Measurements from ENCODE around the gene CLDN6.
A peak's percentile ranks its signal among the peaks of the same experiment; 100 is the strongest.
"Not testable (repeated sequence)": the region's sequence is repeated elsewhere in the genome, so short reads cannot be mapped to it uniquely, and the experiment has no call there.

Gene CLDN6

DNA sequence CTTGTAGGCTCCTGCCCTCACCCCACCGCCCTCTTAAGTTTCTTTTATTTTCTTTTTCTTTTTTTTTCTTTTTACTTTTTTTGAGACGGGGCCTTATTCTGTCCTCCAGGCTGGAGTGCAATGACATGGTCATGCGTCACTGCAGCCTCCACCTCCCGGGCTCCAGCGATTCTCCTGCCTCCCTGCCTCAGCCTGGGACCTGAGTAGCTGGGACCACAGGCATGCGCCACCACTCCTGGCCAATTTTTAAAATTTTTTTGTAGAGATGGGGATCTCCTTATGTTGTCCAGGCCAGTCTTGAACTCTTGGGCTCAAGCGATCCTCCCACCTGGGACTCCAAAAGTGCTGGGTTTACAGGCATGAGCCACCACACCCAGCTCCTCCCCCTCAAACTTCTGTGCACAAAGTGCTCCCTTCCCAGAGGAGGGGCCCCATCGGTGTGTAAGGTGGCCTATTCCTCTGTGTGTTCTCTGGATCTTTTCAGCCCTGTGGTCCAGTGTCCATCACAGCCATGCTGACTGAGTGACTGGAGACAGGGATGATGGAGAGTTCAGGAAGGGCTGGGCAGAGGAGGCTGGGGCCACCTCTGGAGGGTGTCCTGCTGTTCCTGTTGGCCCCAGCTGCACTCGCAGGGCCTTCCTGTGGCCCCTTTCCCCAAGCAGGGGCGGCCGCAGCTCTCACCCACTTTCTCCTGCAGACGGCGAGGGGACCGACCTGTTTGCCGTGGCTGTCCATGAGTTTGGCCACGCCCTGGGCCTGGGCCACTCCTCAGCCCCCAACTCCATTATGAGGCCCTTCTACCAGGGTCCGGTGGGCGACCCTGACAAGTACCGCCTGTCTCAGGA is 38.6 kb upstream of the CLDN6 start:
- peaks cover 52% of the 10 kb centered on the region for H3K4me1 Mint-ChIP-seq (ENCODE audit: low read depth)
- peak overlapping the region; percentile 95 for H3K27ac Mint-ChIP-seq
- H3K36me3 Mint-ChIP-seq (ENCODE audit: low read depth) = peaks cover 60% of the 10 kb centered on the region
- no peaks in the 10 kb centered on the region for H3K9me3 Mint-ChIP-seq
- peak overlapping the region; percentile 74 for H3K4me3 Mint-ChIP-seq
- no peaks in the 10 kb centered on the region for H3K27me3 Mint-ChIP-seq (ENCODE audit: low read depth)
- no peak for DNase-seq (ENCODE audit: low spot score)

DNA sequence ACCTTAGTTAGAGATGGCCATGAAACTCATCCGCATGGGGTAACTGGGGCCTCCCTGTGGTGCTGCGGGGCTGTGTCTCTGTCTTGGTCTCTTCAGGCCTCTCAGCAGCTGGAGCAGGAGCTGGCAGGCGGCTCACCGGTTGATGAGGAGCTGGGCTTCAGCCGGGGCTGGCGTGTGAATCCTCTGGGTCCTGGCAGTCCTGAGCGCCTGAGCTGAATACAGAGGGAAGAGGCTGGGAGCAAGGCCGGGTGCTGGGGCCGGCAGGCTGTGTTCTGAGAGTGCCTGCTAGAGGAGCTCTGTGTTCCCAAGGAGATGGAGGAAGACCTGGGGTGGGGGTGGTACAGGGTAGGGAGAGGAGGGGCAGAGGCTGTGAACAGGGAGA is 37.7 kb upstream of the CLDN6 start:
- Mint-ChIP-seq H3K36me3 (ENCODE audit: low read depth) (peaks cover 68% of the 10 kb centered on the region), H3K4me3 (peak overlapping the region; percentile 74), H3K27ac (peak overlapping the region; percentile 86), H3K4me1 (ENCODE audit: low read depth) (peaks cover 60% of the 10 kb centered on the region)
- not testable (repeated sequence) for H3K9me3 Mint-ChIP-seq; DNase-seq (ENCODE audit: low spot score); H3K27me3 Mint-ChIP-seq (ENCODE audit: low read depth)

DNA sequence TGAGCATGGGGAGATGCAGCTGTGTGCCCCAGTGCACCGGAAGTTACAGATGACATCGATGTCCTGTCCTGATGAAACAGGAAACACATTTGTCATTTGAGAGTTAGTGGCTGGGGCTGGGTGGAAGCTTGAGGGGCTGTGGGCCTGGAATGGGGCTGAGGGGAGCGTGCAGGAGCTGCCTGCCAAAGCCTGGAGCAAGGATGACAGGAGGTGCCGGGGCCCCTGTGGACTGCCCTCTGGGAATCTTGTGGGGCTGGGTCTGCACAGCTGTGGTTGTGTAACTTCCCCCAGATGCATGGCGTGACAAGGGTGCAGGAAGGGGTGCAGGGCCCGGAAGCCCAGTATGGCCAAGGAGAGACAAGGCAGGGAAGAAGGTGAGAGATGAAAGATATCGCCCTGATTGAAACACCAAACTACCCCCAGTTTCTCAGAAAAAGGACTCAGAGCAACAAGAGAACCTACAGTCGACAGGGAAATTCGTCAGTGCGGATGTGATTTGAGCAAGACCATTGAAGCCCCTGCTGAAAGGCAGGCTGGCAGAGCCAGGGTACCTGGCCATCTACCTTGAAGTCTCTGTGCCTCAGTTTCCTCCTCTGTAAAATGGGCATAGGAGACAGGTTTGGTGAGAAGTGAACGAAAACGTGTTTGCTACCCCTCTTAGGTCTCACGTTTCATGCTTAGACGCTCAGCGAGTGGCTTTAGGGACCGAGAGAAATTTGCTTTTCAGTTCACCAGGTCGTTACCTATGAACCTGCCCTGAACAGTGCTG is 37.2 kb upstream of the CLDN6 start:
- Mint-ChIP-seq H3K27ac (peak overlapping the region; percentile 86), H3K4me1 (ENCODE audit: low read depth) (peaks cover 60% of the 10 kb centered on the region)
- DNase-seq (ENCODE audit: low spot score) = no peak

DNA sequence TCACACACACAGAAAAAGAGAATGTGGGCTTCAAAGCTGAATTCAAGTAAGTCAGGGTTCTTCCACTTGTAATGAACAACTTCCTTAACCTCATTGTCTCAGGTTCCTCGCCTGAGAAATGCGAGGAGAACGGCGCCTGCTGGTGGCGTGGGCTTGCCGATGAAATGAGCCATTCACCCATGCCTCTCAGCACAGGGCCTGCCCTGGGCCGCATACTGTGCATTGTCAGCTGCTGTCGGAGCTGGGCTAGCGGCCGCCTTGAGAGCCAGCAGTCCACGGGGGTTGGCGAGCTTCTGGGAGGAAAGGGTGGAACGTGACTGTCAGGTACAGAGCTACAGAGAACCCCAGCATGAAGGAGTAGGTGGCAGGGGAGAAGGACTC is 35.3 kb upstream of the CLDN6 start:
- Mint-ChIP-seq H3K4me3 (peak overlapping the region; percentile 65), H3K4me1 (ENCODE audit: low read depth) (peaks cover 63% of the 10 kb centered on the region), H3K36me3 (ENCODE audit: low read depth) (peaks cover 65% of the 10 kb centered on the region)
- not testable (repeated sequence) for H3K27me3 Mint-ChIP-seq (ENCODE audit: low read depth); H3K9me3 Mint-ChIP-seq; DNase-seq (ENCODE audit: low spot score); H3K27ac Mint-ChIP-seq

More for the DNA sequence above, 37.2 kb upstream of the CLDN6 start:
- Mint-ChIP-seq H3K4me3 (peak overlapping the region; percentile 74), H3K36me3 (ENCODE audit: low read depth) (peaks cover 69% of the 10 kb centered on the region), H3K9me3 (no peaks in the 10 kb centered on the region), H3K27me3 (ENCODE audit: low read depth) (no peaks in the 10 kb centered on the region)

DNA sequence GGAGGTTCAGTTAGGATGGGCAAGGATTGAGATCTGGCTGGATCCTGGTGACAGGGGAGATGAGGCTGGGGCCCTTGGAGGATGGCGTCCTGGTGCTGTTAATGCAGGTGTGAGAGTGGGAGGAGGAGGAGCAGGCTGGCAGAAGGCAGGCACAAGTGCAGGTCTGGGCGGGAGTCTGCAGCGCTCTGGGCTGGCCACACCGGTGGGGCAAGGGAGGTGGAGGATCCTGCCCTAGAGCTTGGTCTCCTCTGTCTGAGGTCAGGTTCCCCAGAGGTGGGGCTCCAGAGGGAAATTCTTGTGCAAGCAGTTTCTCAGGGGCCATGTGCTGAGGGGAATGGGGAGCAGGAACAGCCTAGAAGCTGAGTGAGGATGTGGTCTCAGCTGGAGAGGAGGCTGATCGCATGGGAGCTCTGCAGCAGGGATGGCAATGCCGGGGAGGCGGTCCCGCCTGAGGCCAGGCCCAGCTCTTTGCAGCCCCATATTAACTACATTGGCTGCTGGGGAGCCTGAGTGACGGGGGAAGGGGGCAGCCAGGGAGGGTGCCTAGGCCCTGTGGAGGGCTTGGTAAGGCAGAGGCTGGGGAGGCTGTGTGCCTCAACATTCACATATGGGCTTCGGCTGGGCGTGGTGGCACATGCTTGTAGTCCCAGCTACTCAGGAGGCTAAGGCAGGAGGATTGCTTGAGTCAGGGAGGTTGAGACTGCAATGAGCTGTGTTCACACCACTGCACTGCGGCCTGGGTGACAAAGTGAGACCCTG is 34.8 kb upstream of the CLDN6 start:
- Mint-ChIP-seq H3K4me1 (ENCODE audit: low read depth) (peaks cover 66% of the 10 kb centered on the region), H3K4me3 (peak overlapping the region; percentile 55), H3K36me3 (ENCODE audit: low read depth) (peaks cover 67% of the 10 kb centered on the region), H3K27ac (peak overlapping the region; percentile 73)
- DNase-seq (ENCODE audit: low spot score); H3K9me3 Mint-ChIP-seq; H3K27me3 Mint-ChIP-seq (ENCODE audit: low read depth): not testable (repeated sequence)

DNA sequence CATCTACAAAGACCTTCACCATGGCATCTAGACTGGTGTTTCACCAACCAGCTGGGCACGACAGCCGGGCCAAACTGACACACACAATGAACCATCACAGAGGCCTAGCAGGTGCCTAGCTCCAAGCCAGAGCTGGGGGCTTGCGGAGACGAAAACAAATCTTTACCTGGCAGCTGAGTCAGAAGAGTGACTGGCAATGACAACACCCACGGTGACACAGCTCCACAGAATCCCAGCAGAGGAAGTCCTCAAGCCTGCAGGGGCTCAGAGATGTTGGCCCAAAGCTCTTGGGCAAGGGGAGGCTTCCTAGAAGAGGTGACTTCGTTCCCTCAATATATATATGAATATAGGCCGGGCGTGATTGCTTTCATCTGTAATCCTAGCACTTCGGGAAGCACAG is 33.5 kb upstream of the CLDN6 start:
- Mint-ChIP-seq H3K9me3 (no peaks in the 10 kb centered on the region), H3K4me3 (peak overlapping the region; percentile 56), H3K27me3 (ENCODE audit: low read depth) (peaks cover 7% of the 10 kb centered on the region), H3K36me3 (ENCODE audit: low read depth) (peaks cover 54% of the 10 kb centered on the region), H3K4me1 (ENCODE audit: low read depth) (peaks cover 57% of the 10 kb centered on the region), H3K27ac (peak overlapping the region; percentile 63)
- no peak for DNase-seq (ENCODE audit: low spot score)

DNA sequence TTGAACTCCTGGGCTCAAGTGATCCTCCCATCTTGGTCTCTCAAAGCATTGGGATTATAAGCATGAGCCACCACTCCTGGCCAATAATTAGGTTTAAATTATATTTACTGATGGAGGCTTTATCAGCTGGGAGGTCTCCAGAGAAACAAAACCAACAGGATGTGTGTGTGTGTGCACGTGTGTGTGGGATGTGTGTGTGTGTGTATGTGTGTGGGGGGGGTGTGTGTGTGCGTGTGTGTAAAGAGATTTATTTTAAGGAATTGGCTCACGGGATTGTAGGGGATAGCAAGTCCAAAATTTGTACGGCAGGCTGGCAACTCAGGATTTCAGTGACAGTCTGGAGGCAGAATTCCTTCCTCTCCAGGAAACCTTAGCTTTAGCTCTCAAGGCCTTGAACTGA is 33.0 kb upstream of the CLDN6 start:
- peaks cover 57% of the 10 kb centered on the region for H3K4me1 Mint-ChIP-seq (ENCODE audit: low read depth)

DNA sequence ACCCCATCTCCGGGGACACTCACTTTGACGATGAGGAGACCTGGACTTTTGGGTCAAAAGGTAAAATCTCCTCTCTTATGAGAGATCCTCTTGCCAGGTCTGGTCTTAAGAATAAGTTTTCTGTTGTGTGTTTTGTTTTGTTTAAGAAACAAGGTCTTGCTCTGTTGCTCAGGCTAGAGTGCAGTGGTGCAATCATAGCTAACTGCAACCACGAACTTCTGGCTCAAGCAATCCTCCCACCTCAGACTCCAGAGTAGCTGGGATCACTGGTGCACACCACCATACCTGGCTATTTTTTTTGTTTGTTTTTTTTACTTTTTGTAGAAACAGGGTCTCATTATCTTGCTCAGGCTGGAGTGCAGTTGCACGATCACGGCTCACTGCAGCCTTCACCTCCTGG is 32.5 kb upstream of the CLDN6 start:
- Mint-ChIP-seq H3K27me3 (ENCODE audit: low read depth) (peaks cover 7% of the 10 kb centered on the region), H3K4me3 (peak overlapping the region; percentile 56), H3K27ac (peak overlapping the region; percentile 68), H3K9me3 (no peaks in the 10 kb centered on the region), H3K36me3 (ENCODE audit: low read depth) (peaks cover 51% of the 10 kb centered on the region), H3K4me1 (ENCODE audit: low read depth) (peaks cover 53% of the 10 kb centered on the region)
- no peak for DNase-seq (ENCODE audit: low spot score)

More for the DNA sequence above, 33.0 kb upstream of the CLDN6 start:
- H3K9me3 Mint-ChIP-seq = no peaks in the 10 kb centered on the region
- peaks cover 54% of the 10 kb centered on the region for H3K36me3 Mint-ChIP-seq (ENCODE audit: low read depth)
- peaks cover 7% of the 10 kb centered on the region for H3K27me3 Mint-ChIP-seq (ENCODE audit: low read depth)
- peak overlapping the region; percentile 68 for H3K27ac Mint-ChIP-seq
- DNase-seq (ENCODE audit: low spot score) = no peak
- peak overlapping the region; percentile 56 for H3K4me3 Mint-ChIP-seq

DNA sequence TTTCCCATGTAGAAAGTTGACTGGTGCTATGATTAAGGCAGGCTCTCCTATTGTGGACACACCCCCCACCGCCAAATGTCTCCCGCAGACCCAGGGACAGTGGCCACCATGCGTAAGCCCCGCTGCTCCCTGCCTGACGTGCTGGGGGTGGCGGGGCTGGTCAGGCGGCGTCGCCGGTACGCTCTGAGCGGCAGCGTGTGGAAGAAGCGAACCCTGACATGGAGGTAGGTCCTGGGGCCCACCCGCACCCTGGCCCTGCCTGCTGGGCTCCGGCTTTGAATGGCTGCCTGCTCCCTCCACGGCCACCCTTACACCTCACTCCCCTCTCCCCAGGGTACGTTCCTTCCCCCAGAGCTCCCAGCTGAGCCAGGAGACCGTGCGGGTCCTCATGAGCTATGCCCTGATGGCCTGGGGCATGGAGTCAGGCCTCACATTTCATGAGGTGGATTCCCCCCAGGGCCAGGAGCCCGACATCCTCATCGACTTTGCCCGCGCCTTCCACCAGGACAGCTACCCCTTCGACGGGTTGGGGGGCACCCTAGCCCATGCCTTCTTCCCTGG is 32.0 kb upstream of the CLDN6 start:
- peaks cover 52% of the 10 kb centered on the region for H3K4me1 Mint-ChIP-seq (ENCODE audit: low read depth)

DNA sequence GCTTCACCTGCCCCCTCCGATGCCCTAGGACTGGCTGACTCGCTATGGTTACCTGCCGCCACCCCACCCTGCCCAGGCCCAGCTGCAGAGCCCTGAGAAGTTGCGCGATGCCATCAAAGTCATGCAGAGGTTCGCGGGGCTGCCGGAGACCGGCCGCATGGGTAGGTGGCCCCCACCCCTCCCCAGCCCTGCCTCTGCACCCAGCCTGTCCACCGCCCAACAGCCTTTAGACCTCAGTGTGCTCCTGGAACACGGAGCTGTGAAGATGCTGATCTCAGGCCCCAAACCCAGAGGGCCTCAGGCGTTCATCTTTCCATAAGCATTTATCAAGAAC is 29.4 kb upstream of the CLDN6 start:
- no peak for DNase-seq (ENCODE audit: low spot score)
- Mint-ChIP-seq H3K4me1 (ENCODE audit: low read depth) (peaks cover 40% of the 10 kb centered on the region), H3K9me3 (no peaks in the 10 kb centered on the region), H3K27me3 (ENCODE audit: low read depth) (peaks cover 30% of the 10 kb centered on the region), H3K36me3 (ENCODE audit: low read depth) (peaks cover 34% of the 10 kb centered on the region), H3K4me3 (peak overlapping the region; percentile 77), H3K27ac (peak overlapping the region; percentile 83)

More for the DNA sequence above, 32.0 kb upstream of the CLDN6 start:
- H3K27me3 Mint-ChIP-seq (ENCODE audit: low read depth) = peaks cover 12% of the 10 kb centered on the region
- peak overlapping the region; percentile 56 for H3K4me3 Mint-ChIP-seq
- DNase-seq (ENCODE audit: low spot score) = no peak
- peak overlapping the region; percentile 68 for H3K27ac Mint-ChIP-seq
- peaks cover 49% of the 10 kb centered on the region for H3K36me3 Mint-ChIP-seq (ENCODE audit: low read depth)
- no peaks in the 10 kb centered on the region for H3K9me3 Mint-ChIP-seq

DNA sequence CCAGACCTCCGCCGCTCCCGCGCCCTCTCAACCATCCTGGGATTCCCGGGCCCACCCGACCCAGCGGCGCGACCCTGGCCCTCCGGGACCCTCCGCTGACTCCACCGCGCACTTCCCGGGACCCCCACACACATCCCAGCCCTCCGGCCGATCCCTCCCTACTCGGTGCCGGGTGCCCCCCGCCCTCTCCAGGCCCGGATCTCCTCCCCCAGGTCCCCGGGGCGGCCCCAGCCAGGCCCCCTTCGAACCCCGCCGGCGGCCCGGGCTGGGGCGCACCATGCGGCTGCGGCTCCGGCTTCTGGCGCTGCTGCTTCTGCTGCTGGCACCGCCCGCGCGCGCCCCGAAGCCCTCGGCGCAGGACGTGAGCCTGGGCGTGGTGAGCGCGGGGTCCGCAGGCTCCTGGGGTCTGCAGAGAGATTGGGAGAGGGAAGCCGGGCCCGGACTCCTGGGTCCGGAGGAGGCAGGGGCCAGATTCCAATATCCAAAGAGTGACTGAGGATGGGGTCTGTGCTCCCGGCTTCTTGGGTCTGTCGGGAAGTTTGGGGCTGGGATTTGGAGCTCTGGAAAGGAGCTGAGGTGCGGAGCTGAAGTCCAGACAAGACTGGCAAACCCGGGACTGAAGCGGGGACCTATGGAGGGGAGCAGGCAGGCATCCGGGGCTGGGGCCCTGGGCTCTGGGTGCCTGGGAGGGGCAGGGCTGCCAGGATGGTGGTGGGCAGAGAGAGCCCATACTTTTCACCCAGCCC is 28.8 kb upstream of the CLDN6 start:
- Mint-ChIP-seq H3K9me3 (no peaks in the 10 kb centered on the region), H3K4me3 (peak overlapping the region; percentile 77), H3K27ac (peak overlapping the region; percentile 83), H3K4me1 (ENCODE audit: low read depth) (peaks cover 36% of the 10 kb centered on the region), H3K36me3 (ENCODE audit: low read depth) (peaks cover 30% of the 10 kb centered on the region), H3K27me3 (ENCODE audit: low read depth) (peaks cover 30% of the 10 kb centered on the region)
- DNase-seq (ENCODE audit: low spot score) = no peak

DNA sequence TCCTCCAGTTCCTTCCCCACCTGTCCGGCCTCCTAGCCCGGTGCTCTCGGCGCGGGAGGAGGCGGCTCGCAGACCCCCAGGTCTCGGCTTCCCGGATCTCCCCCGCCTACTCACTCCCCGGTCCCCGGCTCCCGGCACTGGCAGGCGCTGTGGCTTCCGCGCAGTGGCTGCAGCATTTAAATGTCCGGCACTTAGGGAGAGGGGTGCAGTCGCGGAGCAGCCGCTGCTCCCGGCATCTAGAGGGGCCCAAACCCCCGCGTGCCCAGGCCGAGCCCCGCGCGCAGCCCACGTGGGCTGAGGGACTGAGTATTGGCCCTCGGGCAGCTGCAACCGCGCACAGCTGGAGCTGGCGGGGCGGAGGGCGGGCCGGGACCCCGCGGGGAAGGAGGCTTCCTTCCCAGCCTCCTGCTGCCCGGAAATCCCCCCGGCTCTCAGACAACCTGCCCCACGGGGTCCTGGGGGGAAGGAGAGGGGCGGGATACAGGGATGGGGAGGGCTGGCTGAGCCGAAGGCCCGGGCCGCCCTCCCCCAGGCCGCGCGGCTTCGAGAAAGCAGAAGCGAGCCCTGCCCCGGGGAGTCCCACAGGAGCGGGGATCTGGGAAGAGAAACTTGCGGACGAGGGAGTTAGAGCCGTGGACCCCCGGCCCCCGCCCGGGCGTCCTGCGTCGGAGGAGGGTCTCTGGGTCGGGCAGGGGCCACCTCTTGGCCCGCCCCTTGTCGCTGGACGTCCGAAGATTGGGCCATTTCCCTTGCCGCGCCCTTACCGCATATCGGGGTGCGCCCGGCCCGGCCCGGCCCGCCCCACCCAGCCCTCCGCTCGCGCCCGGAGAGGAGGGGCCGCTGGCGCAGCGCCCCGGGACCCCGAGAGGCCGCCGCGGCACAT is 28.0 kb upstream of the CLDN6 start, which contains the start of gene MMP25:
MMP25 (plus strand) TSS at position 804 of the 883 bp plus-strand sequence. CDS start 357 bp downstream, outside the sequence.
- Mint-ChIP-seq H3K9me3 (no peaks in the 10 kb centered on the region), H3K27ac (peak within 1 kb of the TSS; percentile 83), H3K4me1 (ENCODE audit: low read depth) (peaks cover 29% of the 10 kb centered on the region), H3K27me3 (ENCODE audit: low read depth) (peaks cover 34% of the 10 kb centered on the region), H3K36me3 (ENCODE audit: low read depth) (peaks cover 23% of the 10 kb centered on the region), H3K4me3 (peak within 1 kb of the TSS; percentile 89)
- no peak for DNase-seq (ENCODE audit: low spot score)

Measured in T-helper 2 cell treated with Interferon-gamma antibody and Interleukin-4, amounts not matched to agents 5 μg/mL and 100 μg/mL, for 36 hours (primary cell).